ENCODE data around the gene GSTP1. TPM values are rescaled to one million over a fixed set of nuclear protein-coding genes. Genes with fewer than 3 reads are reported as not detected.

The GSTP1 gene
- total RNA-seq, 2 experiments from 2014 or later, result 339 to 406 TPM

DNA sequence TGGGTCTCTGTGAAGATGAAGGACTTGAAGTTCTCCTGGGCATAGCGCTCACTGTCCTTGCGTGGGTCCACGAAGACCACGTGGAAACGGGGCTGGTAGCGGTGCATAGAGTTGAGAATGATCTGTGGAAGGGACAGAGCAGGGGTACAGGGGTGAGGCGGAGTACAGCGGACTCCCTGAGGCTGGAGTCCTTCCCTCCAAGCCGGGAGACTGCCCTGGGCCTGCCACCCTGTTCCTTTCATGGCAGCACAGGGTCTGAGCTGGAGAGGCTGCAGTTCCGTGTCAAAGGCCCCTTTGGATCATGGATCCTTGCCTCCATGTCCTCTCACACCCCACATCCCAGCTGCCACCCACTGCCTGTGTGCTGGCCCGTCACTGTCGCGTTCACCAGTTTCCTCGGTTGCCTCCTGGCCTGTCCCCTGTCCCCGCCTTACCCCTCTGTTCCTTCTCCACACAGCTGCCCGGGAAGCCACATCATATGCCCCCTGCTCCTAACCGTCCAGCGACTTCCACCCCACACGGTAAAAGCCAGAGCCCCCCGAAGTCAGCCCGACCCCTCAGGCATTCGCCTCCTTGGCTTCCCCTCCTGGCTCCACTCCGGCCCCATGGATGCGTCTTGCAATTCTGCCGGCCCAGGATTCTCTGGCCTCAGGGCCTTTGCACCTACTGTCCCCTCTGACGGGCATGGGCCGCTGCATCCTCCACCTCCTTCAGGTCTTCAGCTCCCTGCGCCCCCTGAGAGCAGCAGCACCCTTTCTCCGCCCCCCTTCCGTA is 49.6 kb downstream of the GSTP1 start:
- Mint-ChIP-seq H3K4me3 (no peak overlapping the region), H3K36me3 (no peaks in the 10 kb centered on the region), H3K27ac (no peak overlapping the region), H3K9me3 (ENCODE audit: low read depth) (no peaks in the 10 kb centered on the region), H3K27me3 (no peaks in the 10 kb centered on the region), H3K4me1 (peaks cover 23% of the 10 kb centered on the region)
- ATAC-seq, result no peak
- CTCF ChIA-PET, result interaction anchor here (7.0 to 8.4 kb wide), 2 partner anchors 15 to 26 kb away, joined by 132 to 157 read pairs; partner anchors contain the start of gene ACY3
- DNase-seq, result no peak

DNA sequence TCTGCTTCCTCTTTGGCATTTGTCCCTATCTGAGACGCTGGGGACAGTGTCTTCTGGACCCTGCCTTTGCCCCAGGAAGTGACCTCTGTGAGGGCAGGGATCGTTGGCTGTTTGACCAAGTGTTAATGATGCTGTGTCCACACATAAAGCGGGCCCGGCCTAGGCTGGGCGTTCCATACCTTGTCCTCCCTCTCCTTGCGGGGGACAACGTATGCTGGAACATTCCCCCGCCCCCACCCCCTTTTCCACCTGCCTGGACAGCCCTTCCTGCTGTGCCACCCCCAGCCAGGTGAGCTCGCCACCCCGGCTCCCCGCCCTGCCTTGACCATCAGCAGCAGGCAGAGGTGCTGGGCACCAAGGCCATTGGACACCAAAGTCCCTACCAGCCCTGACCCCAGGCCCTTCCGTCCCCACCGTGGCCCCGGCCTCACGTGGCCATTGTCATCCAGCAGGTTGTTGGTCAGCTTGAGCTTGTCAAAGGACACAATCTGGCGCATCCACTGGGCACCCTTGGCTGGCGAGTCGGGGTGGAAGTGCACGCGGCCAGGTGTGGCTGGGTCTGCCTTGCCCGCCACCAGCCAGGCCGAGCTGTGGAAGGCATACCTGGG is 50.2 kb downstream of the GSTP1 start:
- ATAC-seq, result no peak
- Mint-ChIP-seq H3K4me3 (no peak overlapping the region), H3K9me3 (ENCODE audit: low read depth) (no peaks in the 10 kb centered on the region), H3K27ac (no peak overlapping the region), H3K36me3 (no peaks in the 10 kb centered on the region), H3K27me3 (peaks cover 4% of the 10 kb centered on the region), H3K4me1 (peaks cover 18% of the 10 kb centered on the region)
- no peak for DNase-seq
- CTCF ChIA-PET, result interaction anchor here (7.0 to 8.4 kb wide), 2 partner anchors 14 to 25 kb away, joined by 132 to 157 read pairs; partner anchors contain the start of gene ACY3

DNA sequence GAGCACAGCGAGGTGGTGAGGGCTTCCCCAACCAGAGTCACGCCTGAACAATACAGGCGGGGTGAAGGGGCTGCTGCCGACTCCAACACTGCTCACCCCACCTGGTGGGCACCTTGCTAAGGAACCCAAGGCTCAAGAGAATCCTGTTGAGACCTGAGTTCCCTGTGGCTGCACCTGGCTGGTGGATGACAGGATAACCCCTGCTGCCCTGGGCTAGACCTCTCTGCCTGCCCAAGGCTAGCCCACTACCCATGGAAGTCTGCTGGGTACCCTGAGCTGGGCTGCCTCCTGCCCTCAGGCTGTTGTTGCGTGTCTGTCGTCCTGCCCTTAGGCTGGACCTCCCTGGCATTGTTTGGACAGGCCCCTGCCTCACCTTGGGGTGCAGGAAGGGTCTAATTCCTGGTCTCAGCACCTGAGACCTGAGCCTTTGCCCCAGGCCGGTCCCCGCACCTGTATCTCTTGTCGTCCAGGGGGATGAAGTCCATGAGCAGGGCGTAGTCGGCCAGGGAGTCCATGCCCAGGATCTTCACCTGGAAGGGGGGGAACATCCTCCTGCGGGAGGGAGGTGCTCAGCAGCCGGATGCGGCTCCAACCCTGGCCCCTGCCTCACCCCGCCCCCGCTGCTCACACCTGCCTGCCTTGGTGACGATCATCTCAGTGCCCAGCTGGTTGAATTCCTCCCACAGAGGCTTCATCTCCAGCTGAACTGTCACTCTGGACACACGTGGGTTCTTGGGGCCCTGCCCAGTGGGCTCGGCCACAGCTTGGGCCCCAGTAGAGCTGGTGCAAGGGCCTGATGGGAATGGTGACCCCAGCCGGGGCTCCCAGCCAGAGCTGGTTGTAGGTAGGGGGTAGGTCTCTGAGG is 51.0 kb downstream of the GSTP1 start:
- DNase-seq, result no peak
- CTCF ChIA-PET, result interaction anchor here (1.7 to 8.4 kb wide), 3 partner anchors 12 to 17 kb away, joined by 5 to 157 read pairs (median 18); partner anchors contain the start of gene ACY3
- peaks cover 16% of the 10 kb centered on the region for H3K4me1 Mint-ChIP-seq
- peaks cover 4% of the 10 kb centered on the region for H3K27me3 Mint-ChIP-seq
- H3K36me3 Mint-ChIP-seq, result no peaks in the 10 kb centered on the region
- no peak for ATAC-seq
- H3K27ac Mint-ChIP-seq, result no peak overlapping the region
- H3K4me3 Mint-ChIP-seq, result no peak overlapping the region
- no peaks in the 10 kb centered on the region for H3K9me3 Mint-ChIP-seq (ENCODE audit: low read depth)

DNA sequence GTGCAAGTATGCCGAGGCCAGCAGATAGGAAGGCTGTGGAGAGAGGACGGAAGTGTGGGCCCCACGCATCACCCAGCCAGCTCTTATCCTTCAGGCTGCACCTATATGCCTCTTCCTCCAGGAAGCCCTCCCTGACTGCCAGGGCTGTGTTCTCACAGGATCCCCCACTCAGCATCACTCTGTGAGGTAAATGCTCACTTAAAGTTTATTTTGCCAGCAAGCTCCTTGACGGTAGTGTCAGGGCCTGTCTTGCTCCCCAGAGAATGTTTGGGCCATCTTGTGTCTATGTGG is 51.6 kb downstream of the GSTP1 start:
- CTCF ChIA-PET, result interaction anchor here (1.1 to 4.2 kb wide), 4 partner anchors 11 to 33 kb away, joined by 4 to 20 read pairs (median 12); partner anchors contain the start of gene ACY3
- ATAC-seq (no peak), DNase-seq (no peak)
- peaks cover 4% of the 10 kb centered on the region for H3K27me3 Mint-ChIP-seq
- H3K36me3 Mint-ChIP-seq, result no peaks in the 10 kb centered on the region
- H3K9me3 Mint-ChIP-seq (ENCODE audit: low read depth), result no peaks in the 10 kb centered on the region
- peaks cover 18% of the 10 kb centered on the region for H3K4me1 Mint-ChIP-seq
- H3K4me3 Mint-ChIP-seq, result no peak overlapping the region
- no peak overlapping the region for H3K27ac Mint-ChIP-seq

Other genes starting within 250 kb of the GSTP1 start
- 10 to 100 TPM; 36.5 to 49.6 TPM for gene POLD4, start 230.3 kb upstream of the GSTP1 start, total RNA-seq
- 1 to 10 TPM in 1 of 2 experiments, under 1 TPM in 1; 0.76 to 1.9 TPM for gene CLCF1, start 210.2 kb upstream of the GSTP1 start, total RNA-seq
- 10 to 100 TPM; 49.6 to 80.5 TPM for gene RAD9A, start 191.8 kb upstream of the GSTP1 start, total RNA-seq
- gene PPP1CA, start 182.0 kb upstream of the GSTP1 start, total RNA-seq, result 100 to 1,000 TPM; 309 to 360 TPM
- gene TBC1D10C, start 179.7 kb upstream of the GSTP1 start, total RNA-seq, result 100 to 1,000 TPM; 278 to 312 TPM
- gene CARNS1, start 168.1 kb upstream of the GSTP1 start, total RNA-seq, result 1 to 10 TPM; 1.3 TPM
- 10 to 100 TPM; 63.3 to 65.0 TPM for gene RPS6KB2, start 155.3 kb upstream of the GSTP1 start, total RNA-seq
- 100 to 1,000 TPM; 390 to 424 TPM for gene PTPRCAP, start 146.1 kb upstream of the GSTP1 start, total RNA-seq
- gene CORO1B, start 140.3 kb upstream of the GSTP1 start, total RNA-seq, result 10 to 100 TPM; 61.0 to 62.6 TPM
- not detected for gene GPR152, start 131.1 kb upstream of the GSTP1 start, total RNA-seq
- 1 to 10 TPM in 1 of 2 experiments, under 1 TPM in 1; 0.96 to 3.4 TPM for gene CABP4, start 128.5 kb upstream of the GSTP1 start, total RNA-seq
- gene TMEM134, start 114.6 kb upstream of the GSTP1 start, total RNA-seq, result 10 to 100 TPM; 32.8 to 41.9 TPM
- gene AIP, start 100.8 kb upstream of the GSTP1 start, total RNA-seq, result 100 to 1,000 TPM; 168 to 178 TPM
- 100 to 1,000 TPM; 124 to 133 TPM for gene PITPNM1, start 78.4 kb upstream of the GSTP1 start, total RNA-seq
- 100 to 1,000 TPM in 1 of 2 experiments, 10 to 100 TPM in 1; 95.2 to 104 TPM for gene CDK2AP2, start 75.7 kb upstream of the GSTP1 start, total RNA-seq
- gene CABP2, start 60.4 kb upstream of the GSTP1 start, total RNA-seq, result not detected
- gene NDUFV1, start 23.1 kb downstream of the GSTP1 start, total RNA-seq, result 100 to 1,000 TPM; 239 to 252 TPM
- 10 to 100 TPM; 15.3 to 16.7 TPM for gene NUDT8, start 46.1 kb downstream of the GSTP1 start, total RNA-seq
- not detected for gene TBX10, start 56.0 kb downstream of the GSTP1 start, total RNA-seq
- gene ACY3, start 66.9 kb downstream of the GSTP1 start, total RNA-seq, result under 1 TPM; 0.53 to 0.75 TPM
- not detected for gene ALDH3B2, start 90.8 kb downstream of the GSTP1 start, total RNA-seq